Nephron (organoid): ENCODE results near the gene DENND2A.
"Not testable (repeated sequence)": the region's sequence is repeated elsewhere in the genome, so short reads cannot be mapped to it uniquely, and the experiment has no call there.

Source experiments
- H3K27ac Mint-ChIP-seq, 3 experiments: 2 replicates each; pipeline ENCODE4 v1.8.0; 2020; ENCODE audit warnings: mixed read lengths in 3 of 3, mild to moderate bottlenecking in 2 of 3, moderate library complexity in 1 of 3
- H3K27me3 Mint-ChIP-seq: 2 replicates; pipeline ENCODE4 v1.8.0; 2021; ENCODE audit warnings: low read depth, mild to moderate bottlenecking, moderate library complexity, mixed read lengths
- H3K36me3 Mint-ChIP-seq: 2 replicates; pipeline ENCODE4 v1.8.0; 2020; ENCODE audit warnings: low read depth, mixed read lengths
- H3K4me1 Mint-ChIP-seq: 2 replicates; pipeline ENCODE4 v1.8.0; 2020; ENCODE audit warnings: mixed read lengths
- H3K4me3 Mint-ChIP-seq, 3 experiments: 2 replicates each; pipeline ENCODE4 v1.8.0; 2020; ENCODE audit warnings: mild to moderate bottlenecking in 3 of 3, mixed read lengths in 3 of 3, moderate library complexity in 2 of 3
- H3K9me3 Mint-ChIP-seq: 2 replicates; pipeline ENCODE4 v1.8.0; 2020; ENCODE audit warnings: mixed read lengths
- TF ChIP-seq, protein P1 (sequence below), 3 experiments: fragments of 200-600 bp; sonication (generic); IDR thresholded peaks; one replicate each; pipeline ENCODE4 v1.5.0; 2021; ENCODE audit warnings: antibody characterized with exemption in 3 of 3; ENCODE audit not compliant: unreplicated experiment in 3 of 3

The DENND2A gene

DNA sequence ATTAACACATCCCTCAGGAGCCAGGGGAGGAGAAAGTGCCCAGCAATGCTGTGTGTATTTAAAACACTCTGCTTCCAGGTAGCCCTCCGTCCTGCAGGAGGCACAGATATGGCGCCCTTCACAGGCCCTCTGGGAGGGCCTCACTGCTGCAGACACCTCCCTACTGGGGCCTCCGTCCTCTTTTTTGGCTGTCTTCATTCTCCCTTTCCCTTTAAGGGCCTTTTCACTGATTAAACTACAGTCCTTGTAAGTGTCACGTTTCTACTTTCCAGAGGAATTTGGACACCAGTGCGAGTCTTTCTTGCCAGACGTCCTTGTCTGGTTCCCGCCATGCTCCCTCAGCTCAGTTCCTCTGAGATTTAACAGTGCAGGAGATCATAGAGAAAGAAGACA is 121.6 kb downstream of the DENND2A start:
- peaks cover 11% of the 10 kb centered on the region for H3K4me1 Mint-ChIP-seq
- TF ChIP-seq, protein P1, sequence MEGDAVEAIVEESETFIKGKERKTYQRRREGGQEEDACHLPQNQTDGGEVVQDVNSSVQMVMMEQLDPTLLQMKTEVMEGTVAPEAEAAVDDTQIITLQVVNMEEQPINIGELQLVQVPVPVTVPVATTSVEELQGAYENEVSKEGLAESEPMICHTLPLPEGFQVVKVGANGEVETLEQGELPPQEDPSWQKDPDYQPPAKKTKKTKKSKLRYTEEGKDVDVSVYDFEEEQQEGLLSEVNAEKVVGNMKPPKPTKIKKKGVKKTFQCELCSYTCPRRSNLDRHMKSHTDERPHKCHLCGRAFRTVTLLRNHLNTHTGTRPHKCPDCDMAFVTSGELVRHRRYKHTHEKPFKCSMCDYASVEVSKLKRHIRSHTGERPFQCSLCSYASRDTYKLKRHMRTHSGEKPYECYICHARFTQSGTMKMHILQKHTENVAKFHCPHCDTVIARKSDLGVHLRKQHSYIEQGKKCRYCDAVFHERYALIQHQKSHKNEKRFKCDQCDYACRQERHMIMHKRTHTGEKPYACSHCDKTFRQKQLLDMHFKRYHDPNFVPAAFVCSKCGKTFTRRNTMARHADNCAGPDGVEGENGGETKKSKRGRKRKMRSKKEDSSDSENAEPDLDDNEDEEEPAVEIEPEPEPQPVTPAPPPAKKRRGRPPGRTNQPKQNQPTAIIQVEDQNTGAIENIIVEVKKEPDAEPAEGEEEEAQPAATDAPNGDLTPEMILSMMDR (IDR thresholded peaks at IDR 0.05; ENCODE audit: unreplicated experiment in 3 of 3): no peak
- peaks cover 27% of the 10 kb centered on the region for H3K36me3 Mint-ChIP-seq
- H3K9me3 Mint-ChIP-seq: no peaks in the 10 kb centered on the region
- no peak overlapping the region for H3K4me3 Mint-ChIP-seq
- no peaks in the 10 kb centered on the region for H3K27me3 Mint-ChIP-seq
- peak overlapping the region; percentile 31 to 79 (median 72) for H3K27ac Mint-ChIP-seq

DNA sequence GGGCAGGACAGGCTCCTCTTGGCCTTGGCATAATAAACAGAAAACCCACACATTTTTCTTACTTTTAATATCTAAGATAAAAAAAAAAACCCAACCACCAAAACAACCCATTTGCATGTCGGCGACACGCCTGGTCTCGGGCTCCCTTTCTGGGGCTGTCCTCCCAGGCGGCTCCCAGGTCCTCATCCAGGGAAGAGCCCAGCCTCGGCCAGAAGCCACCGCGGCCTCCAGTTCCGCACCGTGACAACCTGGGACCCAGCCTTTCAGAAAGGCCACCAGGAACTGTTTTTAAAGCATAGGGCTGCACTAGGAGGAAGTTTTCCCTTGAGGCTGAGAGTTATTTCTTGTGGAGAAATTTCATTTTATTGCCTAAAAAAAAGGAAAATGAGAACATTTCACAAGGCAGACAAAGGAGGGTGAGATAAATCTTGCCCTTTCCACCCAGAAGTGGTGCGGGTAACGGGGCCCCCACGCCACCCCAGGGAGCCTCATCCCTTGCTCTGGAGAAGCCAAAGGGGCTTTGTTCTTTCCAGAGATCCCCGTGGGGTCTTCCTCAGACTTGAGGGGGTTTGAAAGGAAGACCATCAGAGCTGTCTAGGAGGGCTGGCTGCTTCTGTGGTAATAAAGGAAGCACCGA is 122.1 kb downstream of the DENND2A start:
- peaks cover 11% of the 10 kb centered on the region for H3K4me1 Mint-ChIP-seq
- TF ChIP-seq, protein P1 (IDR thresholded peaks at IDR 0.05; ENCODE audit: unreplicated experiment in 3 of 3): no peak
- no peaks in the 10 kb centered on the region for H3K9me3 Mint-ChIP-seq
- H3K4me3 Mint-ChIP-seq: no peak overlapping the region
- H3K27me3 Mint-ChIP-seq: no peaks in the 10 kb centered on the region
- peaks cover 26% of the 10 kb centered on the region for H3K36me3 Mint-ChIP-seq
- H3K27ac Mint-ChIP-seq: peak overlapping the region; percentile 62 to 94 (median 83)

DNA sequence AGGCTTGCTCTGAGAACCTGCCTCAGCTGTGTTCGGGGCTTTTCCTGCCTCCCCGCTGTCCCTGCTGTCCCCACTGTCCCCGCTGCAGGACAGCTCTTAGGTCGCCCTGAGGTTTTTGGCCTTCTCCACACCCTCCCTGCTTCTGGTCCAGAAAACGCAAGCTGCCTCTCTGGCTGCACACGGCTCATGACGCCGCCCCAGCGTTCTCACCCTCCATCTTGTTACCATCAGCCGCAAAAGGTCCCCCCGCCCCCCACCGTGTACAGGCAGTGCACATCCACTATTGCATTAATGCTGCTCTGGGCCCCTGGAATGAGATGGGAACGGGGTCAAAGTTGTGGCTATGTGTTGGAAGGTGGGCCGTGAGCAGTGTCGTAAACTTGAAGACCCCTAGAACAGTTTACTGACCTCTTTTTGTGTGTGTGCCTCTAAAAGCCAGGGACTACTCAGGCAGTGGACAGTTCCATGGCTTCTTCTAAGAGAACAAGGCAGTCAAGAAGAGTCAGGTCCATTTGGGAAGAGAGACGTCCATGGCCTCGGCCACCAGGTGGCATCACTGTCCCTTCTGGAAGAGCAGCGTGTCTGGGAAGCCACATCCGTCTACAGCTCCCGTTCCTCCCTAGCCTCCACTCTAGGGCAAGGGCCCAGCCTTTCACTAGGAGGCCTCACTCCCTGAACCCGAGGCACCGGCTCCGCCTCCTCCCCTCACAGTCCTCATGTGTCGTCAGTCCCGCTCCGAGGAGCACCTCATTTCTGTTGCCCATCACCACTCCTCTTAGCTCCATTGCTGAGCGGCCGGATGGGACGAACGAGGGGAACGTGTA is 122.9 kb downstream of the DENND2A start:
- Mint-ChIP-seq H3K9me3 (no peaks in the 10 kb centered on the region), H3K4me1 (peaks cover 11% of the 10 kb centered on the region), H3K27ac (peak overlapping the region; percentile 62 to 94 (median 83)), H3K4me3 (no peak overlapping the region), H3K36me3 (peaks cover 21% of the 10 kb centered on the region), H3K27me3 (no peaks in the 10 kb centered on the region)
- TF ChIP-seq, protein P1 (IDR thresholded peaks at IDR 0.05; ENCODE audit: unreplicated experiment in 3 of 3): peak; percentile 79 to 85 (median 82)

DNA sequence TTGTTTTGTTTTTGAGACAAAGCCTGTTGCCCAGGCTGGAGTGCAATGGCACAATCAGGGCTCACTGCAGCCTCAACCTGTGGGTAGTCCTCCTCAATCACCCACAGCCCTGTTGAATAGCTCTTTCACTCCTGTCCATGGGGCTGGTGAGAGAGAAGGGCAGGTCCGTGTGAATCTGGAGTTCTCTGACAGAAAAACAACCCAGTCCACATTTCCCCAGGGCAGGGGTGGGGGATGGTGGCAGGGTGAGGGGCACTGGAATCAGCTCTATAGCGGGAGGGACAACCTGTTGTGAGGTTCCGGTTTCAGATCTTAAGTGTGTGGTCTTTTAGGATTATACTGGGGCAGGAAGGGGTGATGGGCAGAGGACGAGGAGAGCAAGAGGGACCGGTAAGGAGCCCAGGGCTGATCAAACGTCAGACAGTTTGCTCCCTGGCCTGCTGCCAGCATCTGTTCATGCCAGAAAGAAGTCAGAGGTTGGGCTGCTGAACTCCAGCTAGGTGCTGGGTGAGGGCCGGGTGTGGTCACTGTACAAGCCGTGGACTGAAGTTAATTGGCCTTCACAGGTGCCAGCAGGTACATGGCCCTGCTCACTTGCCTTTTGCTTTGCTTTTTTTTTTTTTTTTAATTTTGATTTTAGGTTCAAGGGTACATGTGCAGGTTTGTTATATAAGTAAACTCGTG is 128.2 kb downstream of the DENND2A start:
- Mint-ChIP-seq H3K4me3 (no peak overlapping the region), H3K4me1 (peaks cover 9% of the 10 kb centered on the region)
- TF ChIP-seq, protein P1 (IDR thresholded peaks at IDR 0.05; ENCODE audit: unreplicated experiment in 3 of 3): no peak

DNA sequence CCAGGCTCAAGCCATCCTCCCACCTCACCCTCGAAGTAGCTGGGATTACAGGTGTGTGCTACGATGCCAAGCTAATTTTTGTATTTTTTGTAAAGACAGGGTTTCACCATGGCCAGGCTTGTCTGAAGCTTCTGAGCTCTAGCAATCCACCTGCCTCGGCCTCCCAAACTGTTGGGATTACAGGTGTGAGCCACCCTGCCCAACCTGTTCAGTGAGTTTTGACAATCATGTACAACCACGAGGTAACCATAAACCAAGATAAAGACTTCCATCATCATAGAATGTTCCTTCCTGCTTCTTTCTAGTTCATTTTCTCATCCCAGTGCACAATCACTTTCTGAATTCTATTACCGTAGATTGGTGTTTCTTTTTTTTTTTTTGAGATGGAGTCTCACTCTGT is 130.8 kb downstream of the DENND2A start:
- TF ChIP-seq, protein P1 (IDR thresholded peaks at IDR 0.05; ENCODE audit: unreplicated experiment in 3 of 3): no peak
- H3K9me3 Mint-ChIP-seq: no peaks in the 10 kb centered on the region
- peak overlapping the region in 1 of 3 experiments; percentile 29 for H3K27ac Mint-ChIP-seq
- H3K27me3 Mint-ChIP-seq: peaks cover 5% of the 10 kb centered on the region
- H3K4me3 Mint-ChIP-seq: no peak overlapping the region
- no peaks in the 10 kb centered on the region for H3K36me3 Mint-ChIP-seq
- peaks cover 28% of the 10 kb centered on the region for H3K4me1 Mint-ChIP-seq

More for the DNA sequence above, 128.2 kb downstream of the DENND2A start:
- H3K27me3 Mint-ChIP-seq: peaks cover 5% of the 10 kb centered on the region
- H3K36me3 Mint-ChIP-seq: no peaks in the 10 kb centered on the region
- no peaks in the 10 kb centered on the region for H3K9me3 Mint-ChIP-seq
- H3K27ac Mint-ChIP-seq: peak overlapping the region in 2 of 3 experiments; percentile 65 to 73

DNA sequence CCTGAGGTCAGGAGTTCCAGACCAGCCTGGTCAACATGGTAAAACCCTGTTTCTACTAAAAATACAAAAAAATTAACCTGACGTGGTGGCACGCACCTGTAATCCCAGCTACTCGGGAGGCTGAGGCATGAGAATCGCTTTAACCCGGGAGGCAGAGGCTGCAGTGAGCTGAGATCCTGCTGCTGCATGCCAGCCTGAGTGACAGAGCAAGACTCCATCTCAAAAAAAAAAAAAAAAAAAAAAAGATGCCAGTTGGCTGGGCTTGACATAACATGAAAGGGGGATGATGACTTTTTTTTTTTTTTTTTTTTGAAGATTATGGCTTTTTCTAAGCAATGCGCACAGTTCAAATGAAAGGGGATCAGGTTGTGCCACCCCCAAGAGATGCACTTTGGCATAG is 133.1 kb downstream of the DENND2A start:
- not testable (repeated sequence) for H3K36me3 Mint-ChIP-seq, H3K9me3 Mint-ChIP-seq, H3K4me3 Mint-ChIP-seq, H3K27me3 Mint-ChIP-seq
- Mint-ChIP-seq H3K27ac (peak overlapping the region; percentile 52 to 66 (median 53)), H3K4me1 (peaks cover 28% of the 10 kb centered on the region)
